ENCODE results near the gene TFDP2. TPM values are rescaled to one million over a fixed set of nuclear protein-coding genes. Genes with fewer than 3 reads are reported as not detected.
"Not testable (repeated sequence)": the region's sequence is repeated elsewhere in the genome, so short reads cannot be mapped to it uniquely, and the experiment has no call there.

Gene TFDP2
- total and polyA plus RNA-seq, 2 experiments from 2014 or later: 26.8 to 55.4 TPM

- in situ Hi-C loops (cut with MboI): no loop called here
- DNase-seq: no peak
These were observed 289 bp upstream of the TFDP2 start for GRCh38 chr3:142149673-142149992.

GRCh38 chr3:142148044-142148791 is 1.1 kb downstream of the TFDP2 start:
- peak; percentile 30 for DNase-seq
- WGBS, 2 experiments (ENCODE audit: low coverage in 1 of 2, low lambda C conversion rate in 2 of 2, missing lambda C conversion rate in 2 of 2): 3 to 4% methylated on average over 11 of the region's 11 CpGs
- in situ Hi-C loops (cut with MboI): no loop called here

More at GRCh38 chr3:142149673-142149992, 289 bp upstream of the TFDP2 start:
- Histone ChIP-seq H3K27me3 (replicated peaks; ENCODE audit: insufficient read depth) (no peaks in the 10 kb centered on the region), H3K27ac (peak overlapping the region; percentile 78), H3K4me2 (ENCODE audit: unreplicated experiment) (peak overlapping the region; percentile 97), H3K9me2 (ENCODE audit: insufficient read depth) (no peaks in the 10 kb centered on the region), H3F3A (ENCODE audit: insufficient read depth) (peaks cover 17% of the 10 kb centered on the region; the same call in 1 of the 2 replicates), H3K36me3 (ENCODE audit: low read depth) (no peaks in the 10 kb centered on the region), H2AFZ (peak overlapping the region; percentile 94), H3K9me3 (ENCODE audit: low read depth) (no peaks in the 10 kb centered on the region), H3K9ac (peak overlapping the region; percentile 93), H3K4me1 (ENCODE audit: insufficient read depth) (peaks cover 24% of the 10 kb centered on the region), H3K4me3 (peak overlapping the region; percentile 82), H3K79me2 (ENCODE audit: insufficient read depth) (peaks cover 27% of the 10 kb centered on the region), H4K20me1 (ENCODE audit: insufficient read depth) (no peaks in the 10 kb centered on the region)
- TF ChIP-seq EZH2phosphoT487 (IDR thresholded peaks at IDR 0.05; ENCODE audit: insufficient read depth, low read depth) (no peak), EZH2 (IDR thresholded peaks at IDR 0.05; ENCODE audit: insufficient read depth, poor library complexity, severe bottlenecking) (no peak)
- 18% methylated on average over 11 to 14 of the region's 14 CpGs for WGBS, 2 experiments (ENCODE audit: low coverage in 1 of 2, low lambda C conversion rate in 2 of 2, missing lambda C conversion rate in 2 of 2)

GRCh38 chr3:142144587-142144986 is 4.8 kb downstream of the TFDP2 start:
- H2AFZ ChIP-seq; H3K9me3 ChIP-seq (ENCODE audit: low read depth); H3K9me2 ChIP-seq (ENCODE audit: insufficient read depth); H3K4me2 ChIP-seq (ENCODE audit: unreplicated experiment); H4K20me1 ChIP-seq (ENCODE audit: insufficient read depth); H3K27me3 ChIP-seq (replicated peaks; ENCODE audit: insufficient read depth); H3K27ac ChIP-seq; H3K36me3 ChIP-seq (ENCODE audit: low read depth); H3K9ac ChIP-seq; in situ Hi-C loops (cut with MboI); DNase-seq; H3K4me3 ChIP-seq: not testable (repeated sequence)
- 92% methylated on average over 5 of the region's 5 CpGs for WGBS, 2 experiments (ENCODE audit: low coverage in 1 of 2, low lambda C conversion rate in 2 of 2, missing lambda C conversion rate in 2 of 2)
- peaks cover 17% of the 10 kb centered on the region; the same call in 1 of the 2 replicates for H3F3A ChIP-seq (ENCODE audit: insufficient read depth)
- peaks cover 48% of the 10 kb centered on the region for H3K79me2 ChIP-seq (ENCODE audit: insufficient read depth)
- H3K4me1 ChIP-seq (ENCODE audit: insufficient read depth): peaks cover 25% of the 10 kb centered on the region

More at GRCh38 chr3:142148044-142148791, 1.1 kb downstream of the TFDP2 start:
- no peaks in the 10 kb centered on the region for H3K9me3 ChIP-seq (ENCODE audit: low read depth)
- H3K36me3 ChIP-seq (ENCODE audit: low read depth): no peaks in the 10 kb centered on the region
- H3K27ac ChIP-seq: peak overlapping the region; percentile 78
- H3F3A ChIP-seq (ENCODE audit: insufficient read depth): peaks cover 17% of the 10 kb centered on the region; the same call in 1 of the 2 replicates
- H3K79me2 ChIP-seq (ENCODE audit: insufficient read depth): peaks cover 32% of the 10 kb centered on the region
- H3K9me2 ChIP-seq (ENCODE audit: insufficient read depth): no peaks in the 10 kb centered on the region
- peak overlapping the region; percentile 97 for H3K4me2 ChIP-seq (ENCODE audit: unreplicated experiment)
- H3K27me3 ChIP-seq (replicated peaks; ENCODE audit: insufficient read depth): no peaks in the 10 kb centered on the region
- peak overlapping the region; percentile 93 for H3K9ac ChIP-seq
- peak overlapping the region; percentile 94 for H2AFZ ChIP-seq
- H4K20me1 ChIP-seq (ENCODE audit: insufficient read depth): no peaks in the 10 kb centered on the region
- TF ChIP-seq EZH2 (IDR thresholded peaks at IDR 0.05; ENCODE audit: insufficient read depth, poor library complexity, severe bottlenecking): no peak
- no peak for TF ChIP-seq EZH2phosphoT487 (IDR thresholded peaks at IDR 0.05; ENCODE audit: insufficient read depth, low read depth)
- peak overlapping the region; percentile 82 for H3K4me3 ChIP-seq
- H3K4me1 ChIP-seq (ENCODE audit: insufficient read depth): peaks cover 25% of the 10 kb centered on the region

- H3F3A ChIP-seq (ENCODE audit: insufficient read depth); H3K27ac ChIP-seq; H3K4me1 ChIP-seq (ENCODE audit: insufficient read depth); H3K4me3 ChIP-seq; in situ Hi-C loops (cut with MboI); H3K9ac ChIP-seq; H2AFZ ChIP-seq; H3K9me3 ChIP-seq (ENCODE audit: low read depth); H3K27me3 ChIP-seq (replicated peaks; ENCODE audit: insufficient read depth); H4K20me1 ChIP-seq (ENCODE audit: insufficient read depth); DNase-seq; H3K9me2 ChIP-seq (ENCODE audit: insufficient read depth); H3K36me3 ChIP-seq (ENCODE audit: low read depth); H3K4me2 ChIP-seq (ENCODE audit: unreplicated experiment): not testable (repeated sequence)
- H3K79me2 ChIP-seq (ENCODE audit: insufficient read depth): peaks cover 25% of the 10 kb centered on the region
- WGBS, 2 experiments (ENCODE audit: low coverage in 1 of 2, low lambda C conversion rate in 2 of 2, missing lambda C conversion rate in 2 of 2): 85 to 87% methylated on average over 15 of the region's 15 CpGs
These were observed 8.6 kb downstream of the TFDP2 start for GRCh38 chr3:142140608-142141285.

- H3K36me3 ChIP-seq (ENCODE audit: low read depth); H3K27me3 ChIP-seq (replicated peaks; ENCODE audit: insufficient read depth); H3K9ac ChIP-seq; DNase-seq; in situ Hi-C loops (cut with MboI); H4K20me1 ChIP-seq (ENCODE audit: insufficient read depth); H3K4me3 ChIP-seq; H3F3A ChIP-seq (ENCODE audit: insufficient read depth); H3K27ac ChIP-seq; H3K4me2 ChIP-seq (ENCODE audit: unreplicated experiment); H2AFZ ChIP-seq; H3K79me2 ChIP-seq (ENCODE audit: insufficient read depth); H3K4me1 ChIP-seq (ENCODE audit: insufficient read depth); H3K9me2 ChIP-seq (ENCODE audit: insufficient read depth); H3K9me3 ChIP-seq (ENCODE audit: low read depth): not testable (repeated sequence)
- 66 to 79% methylated on average over 2 of the region's 2 CpGs for WGBS, 2 experiments (ENCODE audit: low coverage in 1 of 2, low lambda C conversion rate in 2 of 2, missing lambda C conversion rate in 2 of 2)
These were observed 12.3 kb downstream of the TFDP2 start for GRCh38 chr3:142137089-142137488.

All from GM23248 (cell line).